H7 (cell line): ENCODE results near the gene LIX1. TPM values are rescaled to one million over a fixed set of nuclear protein-coding genes. Genes with fewer than 3 reads are reported as not detected.
"Not testable (repeated sequence)": the region's sequence is repeated elsewhere in the genome, so short reads cannot be mapped to it uniquely, and the experiment has no call there.

Experiments used
- DNase-seq: peaks from one replicate; pipeline ENCODE4 v3.0.0; 2012
- H3K27me3 ChIP-seq: 2 replicates; pipeline ENCODE4 v1.6.0; 2011; ENCODE audit warnings: mild to moderate bottlenecking, low read length; ENCODE audit not compliant: control insufficient read depth, insufficient read depth
- H3K36me3 ChIP-seq: replicated peaks from 2 replicates; pipeline ENCODE4 v1.5.1; 2011; ENCODE audit warnings: low read length; ENCODE audit not compliant: control insufficient read depth, insufficient read depth
- H3K4me3 ChIP-seq: 2 replicates; pipeline ENCODE4 v1.5.1; 2011; ENCODE audit warnings: low read depth, mild to moderate bottlenecking, control low read depth, low read length, moderate library complexity; ENCODE audit not compliant: insufficient read depth
- total RNA-seq: library from RNA; depleted of rRNA; stranded (reverse); fragments of >200 nt; shearing (Covaris generic); gene quantifications from 2 replicates; pipeline ENCODE4 v1.2.3, GENCODE V29; 2014

LIX1 gene
- total RNA-seq, 1 experiment from 2014 or later = 0.14 TPM

GRCh38 chr5:97163360-97163764 lies 21.0 kb upstream of the LIX1 start:
- peaks cover 3% of the 10 kb centered on the region for H3K36me3 ChIP-seq
- no peak for DNase-seq
- no peaks in the 10 kb centered on the region for H3K27me3 ChIP-seq
- H3K4me3 ChIP-seq = no peak overlapping the region

GRCh38 chr5:97162045-97162444 lies 19.6 kb upstream of the LIX1 start:
- Histone ChIP-seq H3K36me3 (peaks cover 2% of the 10 kb centered on the region), H3K4me3 (no peak overlapping the region), H3K27me3 (no peaks in the 10 kb centered on the region)
- DNase-seq = peak; percentile 6

GRCh38 chr5:97157689-97158088 lies 15.3 kb upstream of the LIX1 start:
- no peak for DNase-seq
- H3K27me3 ChIP-seq = no peaks in the 10 kb centered on the region
- H3K36me3 ChIP-seq = no peaks in the 10 kb centered on the region; the same call in 1 of the 2 replicates
- no peak overlapping the region for H3K4me3 ChIP-seq

- Histone ChIP-seq H3K27me3 (no peaks in the 10 kb centered on the region), H3K36me3 (no peaks in the 10 kb centered on the region), H3K4me3 (no peak overlapping the region)
- no peak for DNase-seq
Measured at GRCh38 chr5:97151370-97151769, 9.0 kb upstream of the LIX1 start.

GRCh38 chr5:97150401-97150800 lies 8.0 kb upstream of the LIX1 start:
- H3K36me3 ChIP-seq = no peaks in the 10 kb centered on the region
- DNase-seq = no peak
- no peak overlapping the region for H3K4me3 ChIP-seq
- no peaks in the 10 kb centered on the region for H3K27me3 ChIP-seq

GRCh38 chr5:97149709-97150108 lies 7.3 kb upstream of the LIX1 start:
- DNase-seq = no peak
- Histone ChIP-seq H3K4me3 (no peak overlapping the region), H3K36me3 (no peaks in the 10 kb centered on the region), H3K27me3 (no peaks in the 10 kb centered on the region)

GRCh38 chr5:97148288-97148687 lies 5.9 kb upstream of the LIX1 start:
- H3K36me3 ChIP-seq = no peaks in the 10 kb centered on the region
- DNase-seq = no peak

GRCh38 chr5:97143704-97144103 lies 1.3 kb upstream of the LIX1 start:
- Histone ChIP-seq H3K36me3 (no peaks in the 10 kb centered on the region), H3K4me3 (no peak overlapping the region), H3K27me3 (no peaks in the 10 kb centered on the region)
- DNase-seq = no peak

More at GRCh38 chr5:97148288-97148687, 5.9 kb upstream of the LIX1 start:
- Histone ChIP-seq H3K27me3 (no peaks in the 10 kb centered on the region), H3K4me3 (no peak overlapping the region)

- DNase-seq = no peak
- H3K4me3 ChIP-seq = no peak overlapping the region
Measured at GRCh38 chr5:97141539-97141938, 872 bp downstream of the LIX1 start.

GRCh38 chr5:97141031-97141430 lies 1.4 kb downstream of the LIX1 start:
- no peaks in the 10 kb centered on the region for H3K27me3 ChIP-seq
- DNase-seq = no peak
- H3K36me3 ChIP-seq = no peaks in the 10 kb centered on the region
- H3K4me3 ChIP-seq = no peak overlapping the region

More at GRCh38 chr5:97141539-97141938, 872 bp downstream of the LIX1 start:
- H3K27me3 ChIP-seq = no peaks in the 10 kb centered on the region
- no peaks in the 10 kb centered on the region for H3K36me3 ChIP-seq

- not testable (repeated sequence) for H3K4me3 ChIP-seq, H3K27me3 ChIP-seq, H3K36me3 ChIP-seq
- DNase-seq = peak; percentile 2
Measured at GRCh38 chr5:97140250-97140649, 2.2 kb downstream of the LIX1 start.

- Histone ChIP-seq H3K27me3 (no peaks in the 10 kb centered on the region), H3K4me3 (no peak overlapping the region), H3K36me3 (no peaks in the 10 kb centered on the region)
- DNase-seq = no peak
Measured at GRCh38 chr5:97136475-97136874, 5.9 kb downstream of the LIX1 start.

- H3K4me3 ChIP-seq = no peak overlapping the region
- H3K27me3 ChIP-seq = no peaks in the 10 kb centered on the region
- DNase-seq = no peak
- no peaks in the 10 kb centered on the region for H3K36me3 ChIP-seq
Measured at GRCh38 chr5:97135868-97136267, 6.5 kb downstream of the LIX1 start.

GRCh38 chr5:97134634-97135033 lies 7.8 kb downstream of the LIX1 start:
- Histone ChIP-seq H3K27me3 (no peaks in the 10 kb centered on the region), H3K4me3 (no peak overlapping the region), H3K36me3 (no peaks in the 10 kb centered on the region)
- DNase-seq = peak; percentile 8

- no peaks in the 10 kb centered on the region for H3K36me3 ChIP-seq
- no peak for DNase-seq
- no peak overlapping the region for H3K4me3 ChIP-seq
- no peaks in the 10 kb centered on the region for H3K27me3 ChIP-seq
Measured at GRCh38 chr5:97133101-97133500, 9.3 kb downstream of the LIX1 start.

GRCh38 chr5:97131921-97132320 lies 10.5 kb downstream of the LIX1 start:
- H3K27me3 ChIP-seq = no peaks in the 10 kb centered on the region
- no peak overlapping the region for H3K4me3 ChIP-seq
- no peak for DNase-seq
- no peaks in the 10 kb centered on the region for H3K36me3 ChIP-seq
